Neutrophil (primary cell): ENCODE data around the gene NUDT9.

Experiments used
- H3K27ac ChIP-seq: fragments of 200-600 bp; sonication (generic); 2 replicates; pipeline ENCODE4 v1.5.1; 2016; ENCODE audit warnings: mild to moderate bottlenecking, moderate library complexity
- H3K27me3 ChIP-seq: fragments of 200-600 bp; sonication (generic); 2 replicates; pipeline ENCODE4 v1.6.0; 2016; ENCODE audit warnings: mild to moderate bottlenecking
- H3K36me3 ChIP-seq: fragments of 200-600 bp; sonication (generic); 2 replicates; pipeline ENCODE4 v1.5.1; 2017
- H3K4me1 ChIP-seq, 2 experiments: fragments of 200-600 bp in 1 of 2; sonication (generic) in 1 of 2; 1 replicate in 1 of 2; 2 replicates in 1 of 2; pipeline versions ENCODE4 v1.5.1 to v1.6.1; 2013 to 2016; ENCODE audit warnings: low read depth in 1 of 2, low read length in 1 of 2, mild to moderate bottlenecking in 1 of 2, moderate library complexity in 1 of 2; ENCODE audit not compliant: control insufficient read depth in 1 of 2, insufficient read depth in 1 of 2
- H3K4me3 ChIP-seq, 2 experiments: fragments of 200-600 bp in 1 of 2; sonication (generic) in 1 of 2; 1 replicate in 1 of 2; 2 replicates in 1 of 2; pipeline ENCODE4 v1.5.1; 2013 to 2016; ENCODE audit warnings: low read depth in 1 of 2, low read length in 1 of 2, mild to moderate bottlenecking in 1 of 2, moderate library complexity in 1 of 2
- H3K9me3 ChIP-seq: fragments of 200-600 bp; sonication (generic); 2 replicates; pipeline ENCODE4 v1.5.1; 2016
- TF ChIP-seq, protein P1 (sequence below): fragments of 200-600 bp; sonication (generic); IDR thresholded peaks from 2 replicates; pipeline ENCODE4 v1.5.1; 2016; ENCODE audit warnings: antibody characterized with exemption

Gene NUDT9

GRCh38 chr4:87506974-87507701, 84.8 kb downstream of the NUDT9 start:
- no peak overlapping the region for H3K27ac ChIP-seq
- no peaks in the 10 kb centered on the region for H3K9me3 ChIP-seq
- TF ChIP-seq, protein P1, sequence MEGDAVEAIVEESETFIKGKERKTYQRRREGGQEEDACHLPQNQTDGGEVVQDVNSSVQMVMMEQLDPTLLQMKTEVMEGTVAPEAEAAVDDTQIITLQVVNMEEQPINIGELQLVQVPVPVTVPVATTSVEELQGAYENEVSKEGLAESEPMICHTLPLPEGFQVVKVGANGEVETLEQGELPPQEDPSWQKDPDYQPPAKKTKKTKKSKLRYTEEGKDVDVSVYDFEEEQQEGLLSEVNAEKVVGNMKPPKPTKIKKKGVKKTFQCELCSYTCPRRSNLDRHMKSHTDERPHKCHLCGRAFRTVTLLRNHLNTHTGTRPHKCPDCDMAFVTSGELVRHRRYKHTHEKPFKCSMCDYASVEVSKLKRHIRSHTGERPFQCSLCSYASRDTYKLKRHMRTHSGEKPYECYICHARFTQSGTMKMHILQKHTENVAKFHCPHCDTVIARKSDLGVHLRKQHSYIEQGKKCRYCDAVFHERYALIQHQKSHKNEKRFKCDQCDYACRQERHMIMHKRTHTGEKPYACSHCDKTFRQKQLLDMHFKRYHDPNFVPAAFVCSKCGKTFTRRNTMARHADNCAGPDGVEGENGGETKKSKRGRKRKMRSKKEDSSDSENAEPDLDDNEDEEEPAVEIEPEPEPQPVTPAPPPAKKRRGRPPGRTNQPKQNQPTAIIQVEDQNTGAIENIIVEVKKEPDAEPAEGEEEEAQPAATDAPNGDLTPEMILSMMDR: no peak
- no peaks in the 10 kb centered on the region for H3K36me3 ChIP-seq
- H3K27me3 ChIP-seq: no peaks in the 10 kb centered on the region
- no peaks in the 10 kb centered on the region for H3K4me1 ChIP-seq
- H3K4me3 ChIP-seq: no peak overlapping the region
